Measurements from ENCODE around the gene BTG1.
"Not testable (repeated sequence)": the region's sequence is repeated elsewhere in the genome, so short reads cannot be mapped to it uniquely, and the experiment has no call there.

Gene BTG1

GRCh38 chr12:92094751-92095161, 50.9 kb downstream of the BTG1 start:
- no peak for DNase-seq

GRCh38 chr12:92094301-92094700, 51.3 kb downstream of the BTG1 start:
- DNase-seq: not testable (repeated sequence)

Measured in hematopoietic multipotent progenitor cell treated with erythropoietin and hydrocortisone succinate and interleukin-3 and kit ligand, for 6 days (in vitro differentiated cells).